Osteoblast (primary cell): ENCODE measurements around the gene GALT. TPM values are rescaled to one million over a fixed set of nuclear protein-coding genes. Genes with fewer than 3 reads are reported as not detected.

Experiments
- DNase-seq: peaks from one replicate; pipeline ENCODE4 v3.0.0; 2011; ENCODE audit warnings: low spot score, mixed read lengths; ENCODE audit not compliant: insufficient read length; ENCODE audit errors: missing footprints
- H2AFZ ChIP-seq: 2 replicates; pipeline ENCODE4 v1.6.0; 2011; ENCODE audit warnings: mild to moderate bottlenecking, low read length
- H3K27ac ChIP-seq: 2 replicates; pipeline ENCODE4 v1.5.1; 2011; ENCODE audit warnings: mild to moderate bottlenecking, low read depth, low read length, moderate library complexity
- H3K27me3 ChIP-seq: 2 replicates; pipeline ENCODE4 v1.6.0; 2012; ENCODE audit warnings: mild to moderate bottlenecking, control low read depth, inconsistent platforms, low read length, moderate library complexity; ENCODE audit not compliant: insufficient read depth
- H3K36me3 ChIP-seq: 2 replicates; pipeline ENCODE4 v1.5.1; 2011; ENCODE audit warnings: mild to moderate bottlenecking, low read length, control low read depth, moderate library complexity; ENCODE audit not compliant: insufficient read depth
- H3K4me1 ChIP-seq: 2 replicates; pipeline ENCODE4 v1.5.1; 2011; ENCODE audit warnings: mild to moderate bottlenecking, low read length, control low read depth, moderate library complexity; ENCODE audit not compliant: insufficient read depth
- H3K4me2 ChIP-seq: 2 replicates; pipeline ENCODE4 v1.6.0; 2011; ENCODE audit warnings: mild to moderate bottlenecking, low read length; ENCODE audit not compliant: insufficient read depth
- H3K4me3 ChIP-seq: fragments of 200-600 bp; sonication (generic); 3 replicates; pipeline ENCODE4 v1.5.1; 2012; ENCODE audit warnings: mild to moderate bottlenecking, low read length, inconsistent platforms; ENCODE audit not compliant: insufficient read depth
- H3K79me2 ChIP-seq: 2 replicates; pipeline ENCODE4 v1.6.0; 2012; ENCODE audit warnings: mild to moderate bottlenecking, low read length, control low read depth, inconsistent platforms; ENCODE audit not compliant: insufficient read depth
- H3K9me3 ChIP-seq: 2 replicates; pipeline ENCODE4 v1.5.1; 2011; ENCODE audit warnings: low read depth, low read length, control low read depth
- H4K20me1 ChIP-seq: 2 replicates; pipeline ENCODE4 v1.6.0; 2012; ENCODE audit warnings: mild to moderate bottlenecking, low read length, control low read depth; ENCODE audit not compliant: insufficient read depth
- total RNA-seq: library from RNA; depleted of rRNA; stranded (reverse); fragments of >200 nt; gene quantifications from 2 replicates; pipeline ENCODE4 v1.2.3, GENCODE V29; 2012
- TF ChIP-seq, protein P1 (sequence below): IDR thresholded peaks from 2 replicates; pipeline ENCODE4 v1.5.1; 2011; ENCODE audit warnings: mild to moderate bottlenecking, low read depth, low read length, moderate library complexity; ENCODE audit errors: extremely low read depth

The GALT gene
- total RNA-seq, 1 donor: 32.6 TPM

DNA sequence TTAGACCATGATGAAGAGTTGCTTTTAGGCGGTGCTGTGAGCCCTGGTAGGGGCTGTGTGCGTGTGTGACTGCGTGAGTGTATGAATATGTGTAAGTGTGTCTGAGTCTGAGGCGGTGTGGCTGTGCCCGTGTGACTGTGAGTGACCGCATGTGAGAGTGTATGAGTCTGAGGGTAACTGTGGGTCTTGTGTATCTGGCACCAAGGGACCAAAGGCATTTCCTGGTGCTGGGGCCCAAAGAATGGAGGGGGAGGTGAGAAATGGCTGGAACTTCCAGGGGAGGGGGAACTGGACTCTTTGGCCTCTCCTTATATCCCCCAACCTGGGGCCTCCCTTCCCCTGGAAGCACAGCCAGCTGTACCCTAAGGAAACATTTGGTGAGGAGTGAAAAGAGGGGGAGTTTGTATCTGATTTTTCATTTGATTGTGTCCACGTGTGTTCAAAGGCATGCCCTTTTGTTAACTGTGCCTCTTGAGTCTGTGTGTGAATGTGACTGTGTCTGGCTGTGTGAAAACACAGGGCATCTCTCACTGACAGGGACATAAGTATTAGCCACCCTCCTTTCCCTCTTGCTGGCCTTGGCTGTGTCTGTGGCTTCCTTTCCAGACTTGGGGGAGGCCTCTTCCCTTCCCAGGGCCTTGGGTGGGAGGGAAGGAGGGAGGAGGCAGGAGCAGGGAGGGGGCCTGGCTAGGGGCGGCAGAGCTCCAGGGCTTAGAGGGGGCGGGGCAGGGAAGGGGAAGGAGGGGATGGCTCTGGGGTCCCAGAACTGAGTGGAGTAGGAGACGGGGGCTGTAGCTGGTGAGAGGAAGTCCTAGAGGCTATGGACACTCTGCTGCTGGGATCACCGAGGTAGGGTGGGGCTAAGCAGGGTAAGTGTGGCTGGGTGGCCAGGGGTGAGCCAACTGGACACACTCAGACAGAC is 6.9 kb downstream of the GALT start:
- TF ChIP-seq, protein P1, sequence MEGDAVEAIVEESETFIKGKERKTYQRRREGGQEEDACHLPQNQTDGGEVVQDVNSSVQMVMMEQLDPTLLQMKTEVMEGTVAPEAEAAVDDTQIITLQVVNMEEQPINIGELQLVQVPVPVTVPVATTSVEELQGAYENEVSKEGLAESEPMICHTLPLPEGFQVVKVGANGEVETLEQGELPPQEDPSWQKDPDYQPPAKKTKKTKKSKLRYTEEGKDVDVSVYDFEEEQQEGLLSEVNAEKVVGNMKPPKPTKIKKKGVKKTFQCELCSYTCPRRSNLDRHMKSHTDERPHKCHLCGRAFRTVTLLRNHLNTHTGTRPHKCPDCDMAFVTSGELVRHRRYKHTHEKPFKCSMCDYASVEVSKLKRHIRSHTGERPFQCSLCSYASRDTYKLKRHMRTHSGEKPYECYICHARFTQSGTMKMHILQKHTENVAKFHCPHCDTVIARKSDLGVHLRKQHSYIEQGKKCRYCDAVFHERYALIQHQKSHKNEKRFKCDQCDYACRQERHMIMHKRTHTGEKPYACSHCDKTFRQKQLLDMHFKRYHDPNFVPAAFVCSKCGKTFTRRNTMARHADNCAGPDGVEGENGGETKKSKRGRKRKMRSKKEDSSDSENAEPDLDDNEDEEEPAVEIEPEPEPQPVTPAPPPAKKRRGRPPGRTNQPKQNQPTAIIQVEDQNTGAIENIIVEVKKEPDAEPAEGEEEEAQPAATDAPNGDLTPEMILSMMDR: no peak
- H3K4me1 ChIP-seq: peaks cover 40% of the 10 kb centered on the region
- H2AFZ ChIP-seq: peak overlapping the region; percentile 11
- peak overlapping the region; percentile 64 for H3K27ac ChIP-seq
- peaks cover 1% of the 10 kb centered on the region for H4K20me1 ChIP-seq
- peaks cover 4% of the 10 kb centered on the region for H3K79me2 ChIP-seq
- no peaks in the 10 kb centered on the region for H3K9me3 ChIP-seq
- no peaks in the 10 kb centered on the region for H3K27me3 ChIP-seq
- DNase-seq: peak; percentile 90
- H3K4me3 ChIP-seq: peak overlapping the region; percentile 69
- H3K4me2 ChIP-seq: peak overlapping the region; percentile 98
- H3K36me3 ChIP-seq: peaks cover 15% of the 10 kb centered on the region

DNA sequence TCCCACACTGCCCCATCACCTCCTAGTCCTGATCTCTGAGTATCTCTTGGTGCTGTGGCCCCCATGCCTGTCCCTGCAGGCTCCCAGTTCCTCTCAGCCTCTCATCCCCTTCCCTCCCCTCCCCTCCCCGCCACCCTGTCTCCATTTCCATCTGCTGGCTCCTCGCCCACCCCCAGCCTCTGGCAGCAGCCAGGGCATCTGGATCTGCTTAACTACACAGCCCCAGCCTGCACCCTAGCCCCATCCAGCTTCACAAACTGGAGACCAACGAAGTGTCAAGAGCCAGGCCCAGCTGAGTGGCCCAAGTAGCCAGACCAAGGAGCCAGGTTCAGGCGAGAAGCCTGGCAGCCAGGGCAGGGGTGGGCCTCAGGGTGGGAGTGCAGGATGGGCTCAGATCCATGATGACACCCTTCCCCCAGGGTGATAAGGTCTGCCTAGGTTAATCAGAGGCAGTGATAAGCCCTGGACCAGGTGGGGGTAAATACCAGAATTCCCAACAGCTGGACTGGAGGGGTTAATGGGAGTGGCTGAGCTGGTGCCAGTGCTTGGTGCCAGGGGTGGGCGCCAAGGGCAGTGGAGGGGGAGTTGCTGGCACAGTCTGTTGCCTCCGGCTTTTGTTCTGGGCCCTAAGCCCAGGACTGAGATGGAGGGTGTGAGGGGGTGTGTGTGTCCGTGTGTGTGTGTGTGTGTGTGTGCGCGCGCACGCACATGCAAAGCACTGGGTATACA is 8.0 kb downstream of the GALT start:
- Histone ChIP-seq H3K79me2 (no peaks in the 10 kb centered on the region), H3K36me3 (peaks cover 4% of the 10 kb centered on the region), H4K20me1 (no peaks in the 10 kb centered on the region), H3K9me3 (no peaks in the 10 kb centered on the region), H2AFZ (no peak overlapping the region), H3K27me3 (no peaks in the 10 kb centered on the region), H3K4me2 (no peak overlapping the region), H3K4me3 (no peak overlapping the region), H3K27ac (no peak overlapping the region), H3K4me1 (peaks cover 40% of the 10 kb centered on the region)
- TF ChIP-seq, protein P1: no peak
- DNase-seq: peak; percentile 90

DNA sequence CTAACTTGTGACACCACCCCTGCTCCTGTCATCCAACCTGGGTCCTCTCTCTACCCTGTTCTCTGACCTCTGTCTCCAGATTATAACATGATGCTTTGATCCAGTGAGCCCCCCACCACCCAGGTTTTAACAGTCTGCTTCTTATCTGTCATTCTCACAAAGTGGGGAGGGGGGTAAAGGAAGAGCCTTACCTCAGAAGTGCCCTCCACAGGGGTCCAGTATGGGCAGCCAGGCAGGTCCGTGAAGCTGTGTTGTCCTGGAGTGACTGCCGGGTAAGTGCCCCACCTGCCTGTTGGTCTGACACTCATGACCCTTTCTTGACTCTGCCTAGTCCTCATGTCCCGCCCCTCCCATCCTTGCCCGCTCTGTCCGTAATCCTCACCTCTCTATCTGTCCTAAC is 8.9 kb downstream of the GALT start:
- Histone ChIP-seq H3K36me3 (no peaks in the 10 kb centered on the region), H2AFZ (no peak overlapping the region), H3K4me1 (peaks cover 40% of the 10 kb centered on the region), H3K4me3 (no peak overlapping the region), H3K27me3 (no peaks in the 10 kb centered on the region), H3K4me2 (no peak overlapping the region), H3K27ac (no peak overlapping the region), H3K9me3 (no peaks in the 10 kb centered on the region), H3K79me2 (no peaks in the 10 kb centered on the region), H4K20me1 (no peaks in the 10 kb centered on the region)
- TF ChIP-seq, protein P1: no peak
- no peak for DNase-seq

DNA sequence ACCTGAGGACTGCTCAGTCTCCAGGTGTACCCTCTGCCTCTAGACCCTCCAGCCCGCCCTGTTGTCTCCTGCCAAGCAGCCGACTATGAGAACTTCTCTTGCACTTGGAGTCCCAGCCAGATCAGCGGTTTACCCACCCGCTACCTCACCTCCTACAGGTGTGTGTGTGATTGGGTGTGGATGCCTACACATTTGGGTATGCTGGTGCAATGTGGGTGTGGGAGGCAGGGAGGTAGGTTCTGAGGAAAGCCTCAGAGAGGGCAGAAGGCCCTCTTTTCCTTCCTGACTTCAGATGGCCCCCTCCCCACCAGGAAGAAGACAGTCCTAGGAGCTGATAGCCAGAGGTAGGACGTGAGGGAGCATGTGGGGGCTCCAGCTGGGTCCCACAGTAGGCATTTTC is 10.5 kb downstream of the GALT start:
- Histone ChIP-seq H3K4me1 (peaks cover 27% of the 10 kb centered on the region), H3K79me2 (no peaks in the 10 kb centered on the region), H3K4me3 (no peak overlapping the region), H3K27ac (no peak overlapping the region), H4K20me1 (no peaks in the 10 kb centered on the region), H3K9me3 (no peaks in the 10 kb centered on the region), H3K36me3 (no peaks in the 10 kb centered on the region), H2AFZ (no peak overlapping the region), H3K4me2 (no peak overlapping the region), H3K27me3 (no peaks in the 10 kb centered on the region)
- TF ChIP-seq, protein P1: no peak
- no peak for DNase-seq
